Bronchial epithelial cell (primary cell): ENCODE results near the gene HLA-F. TPM values are rescaled to one million over a fixed set of nuclear protein-coding genes. Genes with fewer than 3 reads are reported as not detected.

Experiments used
- DNase-seq: peaks from one replicate; pipeline ENCODE4 v3.0.0-alpha.2; 2010; ENCODE audit warnings: low read depth
- FAIRE-seq: peaks from 2 replicates; lab custom pipeline; 2011; peaks lifted over from hg19 to GRCh38; lab: Jason Lieb, UNC
- H3K27me3 ChIP-seq: 2 replicates; pipeline ENCODE4 v1.5.1; 2011; ENCODE audit warnings: low read length; ENCODE audit not compliant: control insufficient read depth, insufficient read depth
- H3K36me3 ChIP-seq: 2 replicates; pipeline ENCODE4 v1.5.1; 2011; ENCODE audit warnings: low read length; ENCODE audit not compliant: control insufficient read depth, insufficient read depth
- H3K4me3 ChIP-seq: 2 replicates; pipeline ENCODE4 v1.5.1; 2011; ENCODE audit warnings: mild to moderate bottlenecking, low read depth, low read length, control low read depth
- total RNA-seq: library from RNA; depleted of rRNA; stranded (reverse); fragments of >200 nt; gene quantifications from 2 replicates; pipeline ENCODE4 v1.2.1, GENCODE V29; 2014
- TF ChIP-seq, protein P1 (sequence below): IDR thresholded peaks from 2 replicates; pipeline ENCODE4 v1.5.1; 2011; ENCODE audit warnings: mild to moderate bottlenecking, moderate library complexity, low read length, control low read depth, inconsistent platforms; ENCODE audit not compliant: insufficient read depth, severe bottlenecking

Gene HLA-F
- total RNA-seq, 1 donor from 2014 or later: 14.2 TPM

DNA sequence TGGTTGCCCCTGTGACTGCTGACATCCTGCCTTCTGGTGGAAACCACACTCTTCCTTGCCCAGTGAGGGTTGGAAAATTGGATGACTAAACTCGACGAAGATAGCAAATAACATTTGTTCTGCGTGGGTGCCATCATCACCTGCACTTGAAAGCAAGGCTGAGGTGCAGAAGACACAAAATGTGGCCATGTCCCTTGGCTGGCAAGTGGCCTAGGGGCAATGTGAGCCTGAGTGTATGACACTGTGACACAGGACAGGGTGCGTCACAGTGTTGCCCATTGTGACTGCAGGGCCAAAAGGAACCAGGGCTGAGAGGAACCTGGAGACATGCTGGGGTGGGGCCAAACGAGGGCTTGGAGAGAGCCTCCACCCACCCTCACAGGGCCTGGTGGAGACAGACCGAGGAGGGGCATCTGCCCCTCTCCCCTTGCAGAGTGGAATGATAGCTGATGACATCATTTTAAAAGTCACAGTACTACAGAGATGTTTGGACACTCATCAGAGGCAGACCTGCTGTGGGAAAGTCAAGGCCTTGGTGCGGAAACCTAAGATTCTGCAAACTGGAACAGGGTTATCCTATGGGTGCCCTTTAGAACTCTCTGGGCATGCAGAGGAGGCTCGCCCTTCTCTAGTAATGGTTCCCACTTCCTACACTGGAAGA is 12.8 kb upstream of the HLA-F start:
- no peaks in the 10 kb centered on the region for H3K36me3 ChIP-seq
- FAIRE-seq: no peak
- H3K4me3 ChIP-seq: no peak overlapping the region
- peaks cover 10% of the 10 kb centered on the region for H3K27me3 ChIP-seq
- no peak for DNase-seq
- TF ChIP-seq, protein P1, sequence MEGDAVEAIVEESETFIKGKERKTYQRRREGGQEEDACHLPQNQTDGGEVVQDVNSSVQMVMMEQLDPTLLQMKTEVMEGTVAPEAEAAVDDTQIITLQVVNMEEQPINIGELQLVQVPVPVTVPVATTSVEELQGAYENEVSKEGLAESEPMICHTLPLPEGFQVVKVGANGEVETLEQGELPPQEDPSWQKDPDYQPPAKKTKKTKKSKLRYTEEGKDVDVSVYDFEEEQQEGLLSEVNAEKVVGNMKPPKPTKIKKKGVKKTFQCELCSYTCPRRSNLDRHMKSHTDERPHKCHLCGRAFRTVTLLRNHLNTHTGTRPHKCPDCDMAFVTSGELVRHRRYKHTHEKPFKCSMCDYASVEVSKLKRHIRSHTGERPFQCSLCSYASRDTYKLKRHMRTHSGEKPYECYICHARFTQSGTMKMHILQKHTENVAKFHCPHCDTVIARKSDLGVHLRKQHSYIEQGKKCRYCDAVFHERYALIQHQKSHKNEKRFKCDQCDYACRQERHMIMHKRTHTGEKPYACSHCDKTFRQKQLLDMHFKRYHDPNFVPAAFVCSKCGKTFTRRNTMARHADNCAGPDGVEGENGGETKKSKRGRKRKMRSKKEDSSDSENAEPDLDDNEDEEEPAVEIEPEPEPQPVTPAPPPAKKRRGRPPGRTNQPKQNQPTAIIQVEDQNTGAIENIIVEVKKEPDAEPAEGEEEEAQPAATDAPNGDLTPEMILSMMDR: no peak

DNA sequence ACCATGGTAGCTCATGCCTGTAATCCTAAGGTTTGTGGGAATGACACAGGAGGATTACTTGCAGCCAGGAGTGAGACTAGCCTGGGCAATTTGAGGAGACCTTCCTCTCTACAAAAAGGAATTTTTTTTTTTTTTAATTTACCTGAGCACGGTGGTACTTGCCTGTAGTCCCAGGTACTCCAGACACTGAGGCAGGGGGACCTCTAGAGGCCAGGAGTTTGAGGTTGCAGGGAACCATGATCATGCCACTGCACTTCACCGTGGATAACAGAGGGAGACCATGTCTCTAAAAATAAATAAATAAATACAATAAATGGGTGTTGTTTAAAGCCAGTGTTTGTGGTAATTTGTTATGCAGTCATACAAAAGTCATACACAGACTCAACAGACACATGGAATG is 2.4 kb upstream of the HLA-F start:
- H3K27me3 ChIP-seq: peaks cover 2% of the 10 kb centered on the region
- TF ChIP-seq, protein P1: no peak
- H3K36me3 ChIP-seq: no peaks in the 10 kb centered on the region
- DNase-seq: peak; percentile 28
- H3K4me3 ChIP-seq: no peak overlapping the region
- no peak for FAIRE-seq

DNA sequence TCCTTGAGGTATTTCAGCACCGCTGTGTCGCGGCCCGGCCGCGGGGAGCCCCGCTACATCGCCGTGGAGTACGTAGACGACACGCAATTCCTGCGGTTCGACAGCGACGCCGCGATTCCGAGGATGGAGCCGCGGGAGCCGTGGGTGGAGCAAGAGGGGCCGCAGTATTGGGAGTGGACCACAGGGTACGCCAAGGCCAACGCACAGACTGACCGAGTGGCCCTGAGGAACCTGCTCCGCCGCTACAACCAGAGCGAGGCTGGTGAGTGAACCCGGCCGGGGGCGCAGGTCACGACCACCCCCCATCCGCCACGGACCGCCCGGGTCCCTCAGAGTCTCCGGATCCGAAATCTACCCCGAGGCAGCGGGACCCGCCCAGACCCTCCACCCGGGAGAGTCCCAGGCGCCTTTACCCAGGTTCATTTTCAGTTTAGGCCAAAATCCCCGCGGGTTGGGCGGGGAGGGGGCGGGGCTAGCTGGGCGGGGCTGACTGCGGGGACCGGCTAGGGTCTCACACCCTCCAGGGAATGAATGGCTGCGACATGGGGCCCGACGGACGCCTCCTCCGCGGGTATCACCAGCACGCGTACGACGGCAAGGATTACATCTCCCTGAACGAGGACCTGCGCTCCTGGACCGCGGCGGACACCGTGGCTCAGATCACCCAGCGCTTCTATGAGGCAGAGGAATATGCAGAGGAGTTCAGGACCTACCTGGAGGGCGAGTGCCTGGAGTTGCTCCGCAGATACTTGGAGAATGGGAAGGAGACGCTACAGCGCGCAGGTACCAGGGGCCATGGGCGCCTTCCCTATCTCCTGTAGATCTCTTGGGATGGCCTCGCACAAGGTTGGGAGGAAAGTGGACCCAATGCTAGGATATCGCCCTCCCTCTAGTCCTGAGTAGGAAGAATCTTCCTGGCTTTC is 693 bp downstream of the HLA-F start:
- Histone ChIP-seq H3K27me3 (no peaks in the 10 kb centered on the region), H3K4me3 (peak overlapping the region; percentile 73), H3K36me3 (no peaks in the 10 kb centered on the region)
- TF ChIP-seq, protein P1: no peak
- no peak for DNase-seq
- no peak for FAIRE-seq

DNA sequence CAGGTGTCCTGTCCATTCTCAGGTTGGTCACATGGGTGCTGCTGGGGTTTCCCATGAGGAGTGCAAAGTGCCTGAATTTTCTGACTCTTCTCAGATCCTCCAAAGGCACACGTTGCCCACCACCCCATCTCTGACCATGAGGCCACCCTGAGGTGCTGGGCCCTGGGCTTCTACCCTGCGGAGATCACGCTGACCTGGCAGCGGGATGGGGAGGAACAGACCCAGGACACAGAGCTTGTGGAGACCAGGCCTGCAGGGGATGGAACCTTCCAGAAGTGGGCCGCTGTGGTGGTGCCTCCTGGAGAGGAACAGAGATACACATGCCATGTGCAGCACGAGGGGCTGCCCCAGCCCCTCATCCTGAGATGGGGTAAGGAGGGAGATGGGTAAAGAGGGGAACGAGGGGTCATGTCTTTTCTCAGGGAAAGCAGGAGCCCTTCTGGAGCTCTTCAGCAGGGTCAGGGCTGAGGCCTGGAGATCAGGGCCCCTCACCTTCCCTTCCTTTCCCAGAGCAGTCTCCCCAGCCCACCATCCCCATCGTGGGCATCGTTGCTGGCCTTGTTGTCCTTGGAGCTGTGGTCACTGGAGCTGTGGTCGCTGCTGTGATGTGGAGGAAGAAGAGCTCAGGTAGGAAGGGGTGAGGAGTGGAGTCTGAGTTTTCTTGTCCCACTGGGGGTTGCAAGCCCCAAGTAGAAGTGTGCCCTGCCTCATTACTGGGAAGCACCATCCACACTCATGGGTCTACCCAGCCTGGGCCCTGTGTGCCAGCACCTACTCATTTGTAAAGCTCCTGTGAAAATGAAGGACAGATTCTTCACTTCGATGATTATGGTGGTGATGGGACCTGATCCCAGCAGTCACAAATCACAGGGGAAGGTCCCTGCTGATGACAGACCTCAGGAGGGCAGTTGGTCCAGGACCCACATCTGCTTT is 2.0 kb downstream of the HLA-F start:
- Histone ChIP-seq H3K36me3 (no peaks in the 10 kb centered on the region), H3K27me3 (no peaks in the 10 kb centered on the region), H3K4me3 (no peak overlapping the region)
- DNase-seq (no peak), FAIRE-seq (no peak)
- TF ChIP-seq, protein P1: no peak

DNA sequence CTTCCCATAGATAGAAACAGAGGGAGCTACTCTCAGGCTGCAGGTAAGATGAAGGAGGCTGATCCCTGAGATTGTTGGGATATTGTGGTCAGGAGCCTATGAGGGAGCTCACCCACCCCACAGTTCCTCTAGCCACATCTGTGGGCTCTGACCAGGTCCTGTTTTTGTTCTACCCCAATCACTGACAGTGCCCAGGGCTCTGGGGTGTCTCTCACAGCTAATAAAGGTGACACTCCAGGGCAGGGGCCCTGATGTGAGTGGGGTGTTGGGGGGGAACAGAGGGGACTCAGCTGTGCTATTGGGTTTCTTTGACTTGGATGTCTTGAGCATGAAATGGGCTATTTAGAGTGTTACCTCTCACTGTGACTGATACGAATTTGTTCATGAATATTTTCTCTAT is 2.8 kb downstream of the HLA-F start:
- no peak overlapping the region for H3K4me3 ChIP-seq
- H3K36me3 ChIP-seq: no peaks in the 10 kb centered on the region
- DNase-seq (no peak), FAIRE-seq (no peak)
- no peaks in the 10 kb centered on the region for H3K27me3 ChIP-seq
- TF ChIP-seq, protein P1: no peak
